ENCODE results near the gene MASTL. TPM values are rescaled to one million over a fixed set of nuclear protein-coding genes. Genes with fewer than 3 reads are reported as not detected.

The MASTL gene
- total RNA-seq, 1 experiment from 2014 or later: 13.8 TPM

DNA sequence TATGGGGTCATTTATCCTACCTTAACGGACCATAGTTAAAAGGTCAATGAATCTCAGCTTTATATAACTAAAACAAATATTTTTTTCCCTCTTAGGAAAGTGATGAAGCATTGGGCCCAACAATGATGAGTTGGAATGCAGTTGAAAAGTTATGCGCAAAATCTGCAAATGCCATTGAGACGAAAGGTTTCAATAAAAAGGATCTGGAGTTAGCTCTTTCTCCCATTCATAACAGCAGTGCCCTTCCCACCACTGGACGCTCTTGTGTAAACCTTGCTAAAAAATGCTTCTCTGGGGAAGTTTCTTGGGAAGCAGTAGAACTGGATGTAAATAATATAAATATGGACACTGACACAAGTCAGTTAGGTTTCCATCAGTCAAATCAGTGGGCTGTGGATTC is 14.7 kb downstream of the MASTL start:
- no TSS peak for BruUV-seq (replicated peaks)
- no peak for TF ChIP-seq EZH2 (IDR thresholded peaks at IDR 0.05)
- no peak for TF ChIP-seq CEBPB (IDR thresholded peaks at IDR 0.05; ENCODE audit: low read depth)
- TF ChIP-seq FOSL1 (IDR thresholded peaks at IDR 0.05; ENCODE audit: low read depth): no peak
- no peaks in the 10 kb centered on the region for H3K9me3 ChIP-seq (ENCODE audit: control insufficient read depth in 1 of 2, insufficient read depth in 1 of 2, low read depth in 1 of 2, low read length in 2 of 2)
- H2AFZ ChIP-seq (ENCODE audit: low read depth, low read length, poor library complexity, severe bottlenecking): no peak overlapping the region
- no peak overlapping the region for H3K4me2 ChIP-seq (ENCODE audit: low read length)
- H4K20me1 ChIP-seq (ENCODE audit: insufficient read depth): no peaks in the 10 kb centered on the region
- H3K9ac ChIP-seq (ENCODE audit: low read length): no peak overlapping the region
- ATAC-seq: no peak
- POLR2A ChIA-PET: no interaction called here
- H3K4me1 ChIP-seq (ENCODE audit: control insufficient read depth in 1 of 2, insufficient read depth in 2 of 2, low read length in 2 of 2): no peaks in the 10 kb centered on the region
- no peak overlapping the region for H3K4me3 ChIP-seq (replicated peaks in 1 of 2; ENCODE audit: low read depth in 1 of 2, low read length in 2 of 2)
- CTCF ChIA-PET: no interaction called here
- no peaks in the 10 kb centered on the region for H3K79me2 ChIP-seq (ENCODE audit: insufficient read depth, low read length)
- RAD21 ChIA-PET (ENCODE audit: low non-redundant PET in 1 of 2, low total read pairs in 2 of 2, uncharacterized antibody in 2 of 2, unreplicated experiment in 2 of 2): no interaction called here
- H3K27ac ChIP-seq (ENCODE audit: low read depth, low read length): no peak overlapping the region
- H3K27me3 ChIP-seq (ENCODE audit: insufficient read depth, low read length): no peaks in the 10 kb centered on the region
- intact Hi-C loops (cut with micrococcal nuclease): no loop called here
- H3K36me3 ChIP-seq (ENCODE audit: control insufficient read depth in 1 of 2, insufficient read depth in 2 of 2, low read length in 2 of 2): peaks cover 35 to 43% of the 10 kb centered on the region in 2 experiments
- no peak for DNase-seq (ENCODE audit: low read depth, low spot score)
- H3K9me2 ChIP-seq (ENCODE audit: insufficient read depth): no peaks in the 10 kb centered on the region

- Histone ChIP-seq H3K4me1 (ENCODE audit: control insufficient read depth in 1 of 2, insufficient read depth in 2 of 2, low read length in 2 of 2) (peaks cover 5 to 11% of the 10 kb centered on the region in 2 experiments), H3K9ac (ENCODE audit: low read length) (no peak overlapping the region), H3K79me2 (ENCODE audit: insufficient read depth, low read length) (no peaks in the 10 kb centered on the region), H3K36me3 (ENCODE audit: control insufficient read depth in 1 of 2, insufficient read depth in 2 of 2, low read length in 2 of 2) (peaks cover 4 to 6% of the 10 kb centered on the region in 2 experiments; a peak in 1 of 4 replicates), H2AFZ (ENCODE audit: low read depth, low read length, poor library complexity, severe bottlenecking) (no peak overlapping the region), H3K27me3 (ENCODE audit: insufficient read depth, low read length) (no peaks in the 10 kb centered on the region), H4K20me1 (ENCODE audit: insufficient read depth) (no peaks in the 10 kb centered on the region), H3K9me2 (ENCODE audit: insufficient read depth) (no peaks in the 10 kb centered on the region), H3K4me2 (ENCODE audit: low read length) (no peak overlapping the region), H3K4me3 (replicated peaks in 1 of 2; ENCODE audit: low read depth in 1 of 2, low read length in 2 of 2) (no peak overlapping the region), H3K27ac (ENCODE audit: low read depth, low read length) (no peak overlapping the region), H3K9me3 (ENCODE audit: control insufficient read depth in 1 of 2, insufficient read depth in 1 of 2, low read depth in 1 of 2, low read length in 2 of 2) (no peaks in the 10 kb centered on the region)
- no TSS peak for BruUV-seq (replicated peaks)
- RAD21 ChIA-PET (ENCODE audit: low non-redundant PET in 1 of 2, low total read pairs in 2 of 2, uncharacterized antibody in 2 of 2, unreplicated experiment in 2 of 2): interaction anchor here in 1 of 2 experiments (0.8 kb wide), 1 partner anchor 35 kb away, joined by 3 read pairs; no protein-coding TSS in a partner anchor
- DNase-seq (ENCODE audit: low read depth, low spot score) (no peak), ATAC-seq (no peak)
- intact Hi-C loops (cut with micrococcal nuclease): no loop called here
- CTCF ChIA-PET: interaction anchor here (0.8 to 1.4 kb wide), 2 partner anchors 36 to 461 kb away, joined by 3 to 4 read pairs; no protein-coding TSS in a partner anchor
- POLR2A ChIA-PET: no interaction called here
- no peak for TF ChIP-seq CTCF (IDR thresholded peaks at IDR 0.05 in 2 of 3, conservative IDR thresholded peaks at IDR 0.05 in 1 of 3; ENCODE audit: borderline replicate concordance in 1 of 3, insufficient read depth in 1 of 3, low read depth in 2 of 3, low read length in 2 of 3)
- TF ChIP-seq EGR1 (IDR thresholded peaks at IDR 0.05; ENCODE audit: low read depth): no peak
- no peak for TF ChIP-seq ZNF274 (IDR thresholded peaks at IDR 0.05; ENCODE audit: low read depth, low read length)
- TF ChIP-seq ZFX (IDR thresholded peaks at IDR 0.05): no peak
- TF ChIP-seq YY1 (IDR thresholded peaks at IDR 0.05; ENCODE audit: extremely low read depth, insufficient replicate concordance, low read depth, low read length): no peak
- TF ChIP-seq SP1 (IDR thresholded peaks at IDR 0.05; ENCODE audit: low read depth): no peak
- TF ChIP-seq EZH2 (IDR thresholded peaks at IDR 0.05): no peak
- no peak for TF ChIP-seq JUND (IDR thresholded peaks at IDR 0.05)
- TF ChIP-seq, protein P1, sequence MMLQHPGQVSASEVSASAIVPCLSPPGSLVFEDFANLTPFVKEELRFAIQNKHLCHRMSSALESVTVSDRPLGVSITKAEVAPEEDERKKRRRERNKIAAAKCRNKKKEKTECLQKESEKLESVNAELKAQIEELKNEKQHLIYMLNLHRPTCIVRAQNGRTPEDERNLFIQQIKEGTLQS (IDR thresholded peaks at IDR 0.05): no peak
- no peak for TF ChIP-seq POLR2A (IDR thresholded peaks at IDR 0.05; ENCODE audit: borderline replicate concordance, extremely low read depth, insufficient read depth, insufficient read length)
- no peak for TF ChIP-seq REST (IDR thresholded peaks at IDR 0.05; ENCODE audit: low read depth)
- TF ChIP-seq, protein P2, sequence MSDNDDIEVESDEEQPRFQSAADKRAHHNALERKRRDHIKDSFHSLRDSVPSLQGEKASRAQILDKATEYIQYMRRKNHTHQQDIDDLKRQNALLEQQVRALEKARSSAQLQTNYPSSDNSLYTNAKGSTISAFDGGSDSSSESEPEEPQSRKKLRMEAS (IDR thresholded peaks at IDR 0.05): no peak
These were observed 33.1 kb downstream of the MASTL start for GRCh38 chr10:27188259-27188658.

Data from HCT116 (cell line).